ENCODE measurements around the gene PDIA5.

DNA sequence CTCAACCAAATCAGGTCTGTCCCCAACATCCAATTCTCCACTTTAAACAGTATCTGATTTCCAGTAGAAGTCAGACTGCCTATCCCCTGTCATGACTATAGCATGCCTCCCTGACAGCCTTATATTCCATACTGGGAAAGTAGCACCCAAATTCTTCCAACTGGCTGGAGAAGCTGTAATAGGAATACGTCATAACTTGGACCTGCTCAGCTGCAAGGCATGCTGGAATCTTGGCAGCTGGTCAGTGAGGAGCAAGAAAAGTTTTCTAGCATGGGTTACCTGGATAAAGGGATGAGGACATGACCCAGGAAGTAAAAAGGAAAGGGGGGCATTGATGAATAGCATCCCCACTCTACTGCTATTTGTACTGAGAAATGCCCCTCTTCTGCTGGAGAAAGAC lies 48.1 kb upstream of the PDIA5 start:
- no peak for TF ChIP-seq POLR2AphosphoS5 (IDR thresholded peaks at IDR 0.05; ENCODE audit: borderline replicate concordance, low read depth, low read length)
- no peak for TF ChIP-seq EZH2 (IDR thresholded peaks at IDR 0.05)
- no peak for TF ChIP-seq FOXP2 (optimal IDR thresholded peaks at IDR 0.05; ENCODE audit: control extremely low read depth, extremely low read length, insufficient read depth)

All from SK-N-MC (cell line).